Measurements from ENCODE around the gene CPSF4L.

CPSF4L gene

DNA sequence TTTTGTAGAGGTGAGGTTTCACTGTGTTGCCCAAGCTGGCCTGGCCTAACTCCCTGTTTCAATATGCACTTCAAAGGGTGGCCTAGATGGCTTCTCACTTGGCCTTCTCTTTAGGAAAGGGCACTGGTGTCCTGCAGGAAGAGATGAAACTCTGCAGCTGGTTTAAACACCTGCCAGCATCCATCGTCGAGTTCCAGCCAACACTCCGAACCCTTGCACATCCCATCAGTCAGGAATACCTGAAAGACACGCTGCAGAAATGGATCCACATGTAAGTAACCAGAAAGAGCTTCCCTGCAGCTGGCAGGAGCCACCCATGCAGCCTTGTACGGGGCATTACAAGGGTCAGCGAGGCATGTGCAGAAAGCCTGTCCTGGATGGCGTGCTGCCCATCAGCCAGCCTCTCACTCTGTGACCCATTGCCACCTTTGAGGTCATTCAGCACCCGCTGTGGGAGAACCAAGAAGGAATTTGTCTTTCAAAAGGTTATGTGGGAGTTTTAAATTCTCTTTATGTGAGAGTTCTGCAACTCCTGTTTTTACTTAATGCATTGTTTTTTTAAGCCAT is 61.8 kb downstream of the CPSF4L start:
- DNase-seq: no peak

DNA sequence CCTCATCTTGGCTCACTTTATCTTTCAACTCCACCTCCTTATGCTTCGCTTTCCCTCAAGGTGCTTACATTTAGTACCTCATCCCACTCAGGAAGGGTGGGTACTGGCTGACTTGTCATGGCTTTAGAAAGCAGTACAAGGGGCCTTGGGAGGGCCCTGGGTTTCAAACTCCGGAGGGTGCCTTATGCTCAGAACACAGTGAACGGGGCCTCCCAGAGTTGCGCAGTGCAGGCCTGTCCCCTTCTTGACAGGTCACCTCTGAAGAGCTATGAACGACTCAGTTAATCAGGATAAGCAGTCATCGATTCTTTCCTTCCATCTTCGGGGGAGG is 62.8 kb downstream of the CPSF4L start:
- no peak for DNase-seq

All from NCI-H345 (cell line).